22Rv1 (cell line): ENCODE measurements around the gene LCE1F.

Experiments
- CTCF ChIP-seq: fragments of 450-650 bp; IDR thresholded peaks from 2 replicates; pipeline ENCODE4 v1.5.1; 2017; ENCODE audit warnings: mild to moderate bottlenecking
- ZFX ChIP-seq: fragments of 450-650 bp; IDR thresholded peaks from 2 replicates; pipeline ENCODE4 v1.6.1; 2017; ENCODE audit warnings: antibody characterized with exemption, borderline replicate concordance

- TF ChIP-seq CTCF = no peak
- TF ChIP-seq ZFX = no peak
Measured at GRCh38 chr1:152725261-152725660, 49.7 kb upstream of the LCE1F start.
